ENCODE measurements around the gene C6orf163. TPM values are rescaled to one million over a fixed set of nuclear protein-coding genes. Genes with fewer than 3 reads are reported as not detected.

Gene C6orf163
- polyA plus RNA-seq, 4 donors = 2.8 to 4.7 (median 3.8) TPM

DNA sequence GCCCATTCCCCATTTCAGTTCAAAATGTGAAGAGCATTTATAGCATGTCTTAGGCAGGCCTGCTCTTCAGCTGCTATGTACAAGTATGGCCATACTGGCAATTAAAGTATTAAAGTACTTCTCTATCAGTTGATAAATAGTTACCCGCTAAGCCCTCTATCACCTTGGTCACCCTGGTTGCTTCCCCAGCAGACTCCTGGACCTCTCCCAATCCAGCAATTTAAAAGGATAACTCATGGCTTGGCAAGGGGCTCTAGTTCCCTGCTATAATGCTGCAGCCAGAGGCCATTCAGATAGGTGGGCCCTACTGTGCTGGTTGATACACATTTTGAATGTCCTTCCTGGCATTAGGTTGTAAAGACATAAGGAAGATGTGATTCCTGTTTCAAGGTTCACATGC is 7.0 kb downstream of the C6orf163 start:
- DNase-seq (ENCODE audit: low read depth in 4 of 4, low spot score in 3 of 4) = no peak

DNA sequence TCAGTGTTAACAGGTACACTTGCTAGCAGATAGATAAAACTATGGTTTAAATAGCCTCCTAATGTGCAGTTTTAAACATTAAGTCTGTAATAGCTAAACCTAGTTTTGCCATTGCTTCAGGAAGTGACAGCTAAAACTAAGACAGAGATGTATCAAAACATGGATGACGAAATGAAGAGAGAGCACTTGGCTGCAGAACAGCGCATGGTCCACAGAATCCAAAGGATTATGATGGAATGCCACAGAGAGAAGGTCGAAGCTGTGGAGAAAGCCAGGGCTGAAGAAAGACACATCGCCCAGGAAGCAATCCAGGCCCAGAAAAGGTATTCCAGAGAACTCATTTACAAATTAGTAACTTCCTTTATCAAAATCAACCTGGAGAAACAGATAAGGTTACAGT is 11.6 kb downstream of the C6orf163 start:
- DNase-seq (ENCODE audit: low read depth in 4 of 4, low spot score in 3 of 4) = no peak

DNA sequence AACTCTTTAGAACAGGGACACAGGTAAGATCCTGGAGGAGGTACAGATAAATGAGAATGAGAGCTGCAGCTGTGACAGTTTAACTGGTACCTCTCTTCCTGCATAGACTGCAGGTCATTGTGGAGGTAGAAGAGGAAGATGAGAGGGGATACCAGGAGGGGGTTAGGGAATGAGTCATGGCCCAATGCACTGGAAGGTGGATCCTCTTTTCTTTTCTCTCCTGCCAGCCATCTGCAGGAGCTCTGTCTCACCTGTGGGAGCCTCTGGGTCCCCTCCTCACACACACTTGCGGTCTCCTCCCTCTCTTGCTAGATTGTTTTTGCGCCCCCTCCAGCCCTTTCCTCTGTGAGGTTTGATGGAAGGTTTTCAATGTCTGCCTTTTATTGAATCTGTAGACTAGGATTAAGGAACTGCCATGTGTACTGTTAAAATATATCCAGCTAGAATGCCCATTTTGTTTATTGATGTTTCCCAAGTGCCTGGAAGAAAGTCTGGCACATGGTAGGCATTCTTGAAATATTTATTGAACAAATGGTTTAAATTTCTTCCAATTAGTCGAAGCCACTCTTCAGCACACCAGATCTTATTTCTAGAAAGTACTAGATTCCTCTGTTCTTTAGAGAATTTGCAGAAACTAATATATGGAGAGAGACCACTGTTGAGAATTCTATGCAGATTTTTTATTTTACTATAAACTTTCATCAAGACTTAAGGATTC is 13.0 kb downstream of the C6orf163 start:
- DNase-seq (ENCODE audit: low read depth in 4 of 4, low spot score in 3 of 4) = no peak

DNA sequence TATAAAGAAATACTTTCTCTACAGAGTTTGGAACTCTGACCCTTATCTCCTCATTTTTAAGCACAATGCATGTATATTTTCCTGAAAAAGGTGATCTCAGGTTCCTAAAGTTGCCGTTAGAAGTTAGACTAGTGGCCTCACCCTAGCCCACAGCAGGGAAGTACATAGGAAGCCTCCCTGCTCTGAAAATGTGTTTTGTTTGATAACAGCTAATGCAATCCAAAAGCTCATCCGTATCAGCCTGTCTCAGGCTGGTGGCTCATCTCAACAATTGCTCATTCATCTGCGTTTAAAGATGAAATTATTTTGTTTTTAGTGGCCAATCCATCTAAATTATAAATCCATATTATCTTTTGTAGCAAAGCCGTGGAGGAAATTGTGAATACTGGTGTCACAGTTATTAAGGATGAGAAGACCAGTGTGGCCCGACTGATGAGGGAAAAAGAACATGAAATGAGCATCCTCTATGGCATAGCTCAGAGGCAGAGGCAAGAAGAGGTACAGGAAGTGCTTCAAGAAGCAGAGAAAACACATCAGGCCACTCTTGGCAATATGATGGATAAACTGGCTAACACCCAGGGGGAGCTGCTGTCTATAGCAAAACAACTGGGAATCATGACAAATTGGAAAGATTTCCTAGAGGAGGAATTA is 20.1 kb downstream of the C6orf163 start:
- DNase-seq (ENCODE audit: low read depth in 4 of 4, low spot score in 3 of 4) = no peak

DNA sequence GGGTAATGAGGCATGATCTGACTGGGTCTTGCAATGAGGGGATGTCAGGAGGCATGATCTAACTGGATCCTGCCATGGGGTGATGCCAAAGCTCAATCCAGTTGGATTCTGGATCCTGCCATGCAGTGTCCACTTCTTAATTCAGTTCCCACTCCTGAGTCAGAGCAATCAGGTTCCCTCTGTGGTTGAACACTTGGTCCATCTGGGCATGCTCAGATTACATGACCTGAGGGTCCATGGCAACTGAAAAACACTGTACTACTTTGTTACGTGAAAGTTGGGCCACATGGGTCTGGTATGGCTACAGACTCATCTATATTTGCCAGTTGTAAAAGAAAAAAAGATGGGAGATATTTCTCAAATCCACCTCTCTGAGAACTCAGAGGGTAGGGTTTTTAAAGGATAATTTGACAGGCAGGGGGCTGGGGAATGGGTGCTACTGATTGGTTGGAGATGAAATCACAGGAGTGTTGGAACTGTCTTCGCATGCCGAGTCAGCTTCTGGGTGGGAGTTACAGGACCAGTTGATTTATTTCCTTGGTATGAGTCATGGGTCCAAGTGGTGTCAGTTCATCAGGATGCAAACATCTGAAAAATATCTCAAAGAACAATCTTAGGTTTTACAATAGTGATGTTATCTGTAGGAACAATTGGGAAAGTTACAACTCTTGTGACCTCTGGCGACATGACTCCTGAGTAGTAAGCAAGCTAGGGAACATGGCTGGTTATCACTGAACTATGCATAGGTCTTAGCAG is 21.6 kb downstream of the C6orf163 start:
- DNase-seq (ENCODE audit: low read depth in 4 of 4, low spot score in 3 of 4) = no peak

DNA sequence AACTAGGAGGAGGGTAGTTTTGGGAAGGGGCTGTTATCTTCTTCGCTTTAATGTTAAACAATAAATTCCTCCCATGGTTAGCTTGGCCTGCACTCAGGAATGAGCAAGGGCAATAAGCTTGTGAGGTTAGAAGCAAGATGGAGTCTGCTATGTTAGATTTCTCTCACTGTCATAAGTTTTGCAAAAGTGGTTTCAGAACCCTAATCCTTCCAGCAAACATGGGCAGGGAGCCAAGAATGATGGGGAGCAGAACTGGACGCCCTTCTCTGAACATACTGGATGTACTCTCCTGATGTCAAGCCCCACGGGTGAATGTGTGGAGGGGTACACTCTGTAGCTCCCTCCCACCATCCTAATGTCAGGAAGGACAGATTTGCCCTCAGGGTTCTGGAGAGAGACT is 22.3 kb downstream of the C6orf163 start:
- no peak for DNase-seq (ENCODE audit: low read depth in 4 of 4, low spot score in 3 of 4)

DNA sequence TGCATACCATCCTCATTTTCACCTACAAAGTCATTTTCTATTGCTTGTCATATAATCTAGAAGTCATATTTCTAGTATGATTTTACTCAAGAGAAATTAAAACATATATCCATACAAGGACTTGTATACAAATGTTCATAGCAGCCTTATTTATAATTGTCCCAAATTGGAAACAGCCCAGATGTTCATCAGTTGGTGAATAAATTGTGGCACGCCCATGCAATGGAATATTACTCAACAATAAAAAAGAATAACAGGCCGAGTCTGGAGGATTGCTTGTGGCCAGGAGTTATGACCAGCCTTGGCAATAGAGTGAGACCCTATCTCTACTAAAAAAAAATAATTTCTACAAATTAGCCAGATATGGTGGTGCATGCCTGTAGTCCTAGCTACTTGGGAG is 28.8 kb downstream of the C6orf163 start:
- no peak for DNase-seq (ENCODE audit: low read depth in 4 of 4, low spot score in 3 of 4)

DNA sequence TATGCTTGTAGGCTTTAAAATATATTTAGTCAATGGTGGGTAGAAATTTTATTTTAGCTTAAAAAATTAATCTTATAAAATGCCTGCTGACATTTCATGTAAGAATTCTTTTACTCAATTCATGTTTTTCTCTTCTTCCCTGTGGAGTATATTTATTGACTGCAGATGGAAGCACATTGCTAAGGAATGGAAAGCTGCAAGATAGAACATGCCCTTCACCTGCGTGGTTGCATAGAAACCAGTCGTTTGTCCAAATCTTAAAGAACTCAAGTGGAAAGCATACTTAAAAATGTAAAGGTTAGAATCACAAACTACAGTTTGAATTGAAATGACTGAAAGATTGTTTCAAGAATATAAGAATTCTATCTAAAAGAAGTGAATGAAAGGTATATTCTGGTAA is 30.7 kb downstream of the C6orf163 start:
- DNase-seq (ENCODE audit: low read depth in 4 of 4, low spot score in 3 of 4) = no peak

DNA sequence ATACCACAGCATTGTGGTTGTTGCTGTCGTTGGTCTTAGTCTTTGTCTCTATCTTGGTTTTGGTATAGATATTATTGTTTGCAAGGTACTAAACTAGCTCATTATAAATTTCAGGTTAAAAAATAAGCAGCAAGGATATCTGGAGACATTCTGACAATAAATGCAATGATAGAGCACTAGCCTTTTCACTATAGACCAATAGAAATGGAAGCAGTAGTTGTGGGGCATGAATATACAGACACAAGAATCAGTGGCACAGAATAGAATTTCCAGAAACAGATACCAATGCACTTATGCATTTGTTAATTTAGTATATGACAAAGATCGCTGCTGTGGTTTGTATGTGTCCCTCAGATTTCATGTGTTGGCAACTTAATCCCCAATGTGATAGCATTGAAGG is 32.0 kb downstream of the C6orf163 start:
- no peak for DNase-seq (ENCODE audit: low read depth in 4 of 4, low spot score in 3 of 4)

DNA sequence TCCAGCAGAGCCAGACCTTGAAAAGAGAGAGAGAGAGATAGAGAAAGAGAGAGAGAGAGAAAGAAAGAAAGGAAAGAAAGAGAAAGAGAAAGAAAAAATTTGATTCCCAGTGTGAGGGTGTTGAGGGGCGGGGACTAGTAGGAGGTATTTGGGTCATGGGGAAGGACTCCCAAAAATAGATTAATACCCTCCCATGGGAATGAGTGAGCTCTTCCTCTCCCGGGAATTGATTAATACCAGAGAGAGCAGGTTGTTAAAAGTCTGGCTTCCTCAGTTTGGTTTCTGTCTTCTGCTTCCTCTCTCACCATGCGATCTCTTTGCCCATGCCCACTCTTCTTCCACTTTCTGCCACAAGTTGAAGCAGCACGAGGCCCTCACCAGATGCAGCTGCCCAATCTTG is 34.3 kb downstream of the C6orf163 start:
- DNase-seq (ENCODE audit: low read depth in 4 of 4, low spot score in 3 of 4) = no peak

DNA sequence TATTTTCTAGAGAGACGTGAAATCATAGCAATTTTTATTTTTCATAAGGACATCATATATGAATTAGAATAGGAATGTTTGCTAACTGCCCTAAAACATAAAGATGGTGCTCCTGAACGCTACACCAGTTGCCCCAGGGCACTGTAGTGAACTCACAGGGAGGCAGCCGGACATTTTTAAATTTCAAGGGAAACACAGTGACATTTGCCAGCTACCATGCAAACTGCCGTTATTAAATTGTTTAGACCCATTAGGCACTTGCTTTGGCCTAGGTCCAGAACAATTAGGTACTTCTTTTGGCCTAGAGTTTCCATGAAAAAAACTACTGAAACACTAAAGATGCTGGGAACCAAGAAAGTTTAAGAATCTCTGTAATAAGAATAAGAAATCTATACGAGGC is 38.2 kb downstream of the C6orf163 start:
- no peak for DNase-seq (ENCODE audit: low read depth in 4 of 4, low spot score in 3 of 4)

DNA sequence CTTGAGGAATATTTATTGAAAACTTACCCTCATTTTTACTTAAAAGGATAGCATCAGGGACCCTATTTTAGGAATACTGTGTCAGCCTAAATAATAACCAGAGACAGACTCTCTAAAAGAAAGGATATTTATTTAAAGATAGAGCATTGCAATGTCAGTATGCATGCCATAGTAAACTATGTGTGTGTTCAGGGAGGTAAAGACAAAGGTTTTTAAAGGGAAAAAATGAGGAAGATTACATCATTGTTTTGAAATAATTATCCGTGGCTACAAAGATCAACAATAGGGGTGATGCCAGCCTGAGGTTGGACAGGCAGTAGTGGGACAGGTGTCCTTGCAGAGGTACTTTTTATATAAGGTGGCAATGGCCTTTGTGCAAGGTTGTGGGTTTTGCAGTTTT is 39.4 kb downstream of the C6orf163 start:
- no peak for DNase-seq (ENCODE audit: low read depth in 4 of 4, low spot score in 3 of 4)

DNA sequence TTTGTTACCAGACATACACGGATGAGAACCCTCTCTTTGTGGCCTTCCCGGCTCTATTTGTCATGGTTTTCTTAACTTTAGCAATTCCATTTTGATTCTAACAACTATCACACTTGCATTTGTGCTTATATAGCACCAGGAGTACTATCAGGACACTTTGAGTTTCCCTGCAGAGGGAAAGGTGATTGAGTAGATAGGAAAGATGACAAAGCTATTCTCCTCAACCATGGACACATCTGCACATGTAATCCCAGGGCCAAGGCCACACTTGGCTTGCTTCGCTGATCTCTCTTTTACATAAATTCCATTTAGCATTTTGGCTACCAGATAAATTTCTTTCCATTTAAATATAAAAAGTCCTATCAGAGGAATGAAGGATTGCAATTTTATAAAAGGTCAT is 39.8 kb downstream of the C6orf163 start:
- DNase-seq (ENCODE audit: low read depth in 4 of 4, low spot score in 3 of 4) = no peak

DNA sequence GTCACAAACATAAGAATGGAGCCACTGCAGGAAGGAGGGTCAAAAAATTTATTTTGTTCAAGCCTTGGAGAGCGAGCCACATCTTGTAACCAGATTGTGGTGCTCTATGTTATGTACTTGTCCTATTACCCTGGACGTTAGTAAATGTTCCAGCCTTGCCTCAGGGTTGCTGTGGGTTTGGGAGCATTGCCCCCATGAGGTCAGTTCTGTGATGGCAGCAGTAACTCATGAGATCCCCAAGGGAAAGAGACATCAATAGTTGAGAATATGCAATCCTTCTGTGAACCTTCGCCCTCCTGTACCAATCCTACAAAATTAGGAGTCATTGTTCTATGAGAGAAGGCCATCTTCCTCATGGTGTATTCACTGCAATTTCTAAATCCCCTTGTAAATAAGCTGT is 46.7 kb downstream of the C6orf163 start:
- no peak for DNase-seq (ENCODE audit: low read depth in 4 of 4, low spot score in 3 of 4)

DNA sequence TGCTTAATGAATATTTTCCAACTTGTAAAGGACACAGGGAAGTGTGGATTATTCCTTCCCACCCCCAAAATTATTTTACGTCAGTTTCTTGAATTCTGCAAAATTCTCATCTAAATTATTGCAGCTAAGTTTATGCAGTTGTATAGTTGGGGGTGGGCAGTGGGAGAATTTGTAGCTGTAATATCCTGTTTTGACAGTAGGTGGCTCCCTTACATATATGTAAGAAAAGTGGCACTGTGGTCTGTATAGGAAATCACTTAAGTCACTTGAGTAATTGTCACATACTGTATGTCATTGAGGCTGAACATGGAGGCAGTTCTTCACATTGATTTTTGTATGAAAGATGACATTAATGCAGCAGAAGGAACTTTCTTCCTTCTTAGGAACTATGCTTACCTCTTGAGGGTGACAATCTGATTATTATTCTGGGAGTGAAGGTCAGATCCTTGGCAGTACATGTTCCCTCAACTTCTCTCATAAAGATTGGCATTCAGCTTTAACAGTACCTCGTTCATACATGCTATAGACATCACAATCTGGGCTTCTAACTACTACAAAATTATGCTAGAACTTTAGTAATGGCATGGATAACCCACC is 48.5 kb downstream of the C6orf163 start:
- DNase-seq (ENCODE audit: low read depth in 4 of 4, low spot score in 3 of 4) = peak in 3 of 4 donors; percentile 29 to 34 (median 29)

DNA sequence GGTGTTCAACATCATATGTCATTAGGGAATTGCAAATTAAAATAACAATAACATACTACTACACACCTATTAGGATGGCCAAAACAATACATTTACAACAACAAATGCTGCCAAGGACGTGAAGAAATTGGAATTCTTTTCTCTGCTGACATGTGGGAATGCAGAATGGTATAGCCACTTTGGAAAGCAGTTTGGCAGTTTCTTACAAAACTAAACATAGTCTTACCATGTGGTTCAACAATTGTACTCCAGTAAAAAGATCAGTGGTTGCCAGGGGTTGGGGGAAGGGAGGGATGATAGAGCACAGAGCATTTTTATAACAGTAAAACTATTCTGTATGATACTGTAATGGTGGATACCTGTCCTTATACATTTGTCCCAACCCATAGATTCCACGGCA is 50.8 kb downstream of the C6orf163 start:
- no peak for DNase-seq (ENCODE audit: low read depth in 4 of 4, low spot score in 3 of 4)

DNA sequence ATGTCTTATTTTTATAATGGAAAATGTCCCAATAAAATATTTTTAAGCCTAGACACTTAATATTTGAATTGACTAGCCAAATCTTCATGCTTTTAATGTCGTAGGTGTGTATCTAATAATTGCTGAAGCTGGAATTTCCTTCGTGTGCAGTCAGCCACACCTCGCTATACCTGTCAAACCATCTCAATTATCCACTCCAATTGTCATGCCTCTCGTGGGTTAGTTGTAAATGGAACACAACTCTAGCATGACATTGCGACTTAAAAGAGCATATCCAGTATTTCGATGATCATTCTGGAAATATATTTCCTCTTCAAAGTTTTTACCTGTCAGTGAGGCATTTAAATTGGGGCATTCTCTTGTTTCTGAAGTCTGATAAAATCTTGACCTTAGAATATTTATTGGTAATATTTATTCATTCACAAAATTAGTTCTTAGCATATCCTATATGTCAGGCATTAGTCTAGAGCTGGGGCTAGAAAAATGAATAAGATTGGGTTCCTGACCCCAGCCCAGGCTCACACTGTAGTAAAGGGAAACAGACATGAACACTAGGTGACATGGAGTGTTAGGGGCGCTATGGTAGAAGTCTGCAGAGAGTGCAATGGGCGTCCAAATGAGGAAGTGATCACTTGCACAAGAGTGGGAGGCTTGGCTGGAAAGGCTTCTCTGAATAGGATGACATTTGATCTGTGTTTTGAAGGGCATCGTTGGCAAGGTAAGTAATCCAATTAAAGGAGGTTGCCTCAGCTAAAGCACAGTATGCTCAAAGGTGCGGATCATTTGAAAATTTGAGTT is 52.2 kb downstream of the C6orf163 start:
- no peak for DNase-seq (ENCODE audit: low read depth in 4 of 4, low spot score in 3 of 4)

DNA sequence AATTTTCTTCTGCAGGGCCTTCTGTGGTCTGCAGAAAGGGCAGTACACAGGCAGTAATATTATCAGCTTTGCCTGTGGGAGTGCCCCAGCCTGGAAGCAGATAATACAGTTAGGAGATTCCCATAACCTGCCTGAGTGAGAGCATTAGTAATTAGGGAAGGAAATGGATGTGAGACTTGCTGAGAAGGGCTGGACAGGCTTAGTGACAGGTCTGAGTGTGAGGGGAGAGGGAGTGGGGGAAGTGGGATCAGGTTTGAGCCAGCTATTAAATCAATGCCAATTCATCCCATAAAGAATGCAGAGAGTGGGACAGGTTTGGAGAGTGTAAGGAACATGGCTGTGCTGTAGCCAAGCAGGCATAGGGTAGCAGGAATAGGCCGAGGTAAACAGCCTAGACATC is 53.0 kb downstream of the C6orf163 start:
- DNase-seq (ENCODE audit: low read depth in 4 of 4, low spot score in 3 of 4) = no peak

DNA sequence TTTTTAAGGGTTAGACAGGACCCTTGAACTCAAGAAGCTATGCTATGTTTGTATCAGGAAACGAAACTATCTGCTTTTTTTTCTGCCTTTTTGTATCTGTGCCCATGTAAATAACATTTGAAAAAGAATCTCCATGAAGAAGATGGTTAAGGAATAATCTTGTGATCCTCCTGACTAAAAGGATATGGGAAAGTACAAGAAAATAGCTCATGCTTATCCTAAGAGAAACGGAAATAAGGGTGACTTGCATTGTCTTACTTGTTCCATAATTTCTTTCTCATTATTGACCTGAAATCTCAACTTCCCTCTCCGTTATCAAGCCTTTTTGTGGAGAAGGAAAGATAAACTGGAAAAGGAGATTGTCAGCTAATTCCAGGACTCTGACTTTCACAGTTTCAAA is 57.2 kb downstream of the C6orf163 start:
- DNase-seq (ENCODE audit: low read depth in 4 of 4, low spot score in 3 of 4) = no peak

DNA sequence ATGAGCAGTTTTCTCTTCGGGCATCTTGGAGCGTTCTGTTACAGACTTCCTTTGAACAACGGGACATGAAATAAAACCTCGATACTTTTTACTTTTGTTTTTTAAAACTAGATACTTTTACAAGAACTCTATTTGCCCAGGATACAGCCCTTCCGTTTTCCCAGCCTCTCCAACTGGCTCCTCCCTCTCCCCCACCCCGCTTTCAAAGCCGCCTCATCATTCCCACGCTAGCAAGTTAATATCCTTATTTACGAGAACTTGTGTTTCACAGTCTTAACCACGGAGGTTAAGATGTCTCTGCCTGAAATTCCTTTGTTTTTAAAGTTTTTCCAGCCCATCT is 62.9 kb downstream of the C6orf163 start:
- peak in 1 of 4 donors; percentile 52 for DNase-seq (ENCODE audit: low read depth in 4 of 4, low spot score in 3 of 4)
